ENCODE data around the gene IL11RA.

Gene IL11RA

GRCh38 chr9:34651876-34652601 lies at the start of gene IL11RA:
IL11RA (plus strand) TSS chr9:34652185; CDS start chr9:34655218, 3,033 bp downstream.
- peak; percentile 80 for DNase-seq

- DNase-seq: peak; percentile 87
Observed at GRCh38 chr9:34603610-34604231, 48.3 kb upstream of the IL11RA start.

GRCh38 chr9:34606190-34606589 lies 45.8 kb upstream of the IL11RA start:
- no peak for DNase-seq

- DNase-seq: no peak
Observed at GRCh38 chr9:34606905-34607304, 45.1 kb upstream of the IL11RA start.

GRCh38 chr9:34607331-34607730 lies 44.7 kb upstream of the IL11RA start:
- no peak for DNase-seq

- DNase-seq: no peak
Observed at GRCh38 chr9:34610434-34611206, 41.4 kb upstream of the IL11RA start.

- DNase-seq: no peak
Observed at GRCh38 chr9:34611251-34611810, 40.7 kb upstream of the IL11RA start.

- peak; percentile 88 for DNase-seq
Observed at GRCh38 chr9:34611811-34612787, 39.9 kb upstream of the IL11RA start, which contains the start of gene RPP25L. RPP25L (minus strand) TSS chr9:34612097; CDS start chr9:34611296, 801 bp downstream.

- peak; percentile 80 for DNase-seq
Observed at GRCh38 chr9:34612788-34613390, 39.1 kb upstream of the IL11RA start.

- DNase-seq: no peak
Observed at GRCh38 chr9:34615132-34615531, 36.9 kb upstream of the IL11RA start.

GRCh38 chr9:34620061-34620994 lies 31.7 kb upstream of the IL11RA start, which contains the start of gene DCTN3:
DCTN3 (minus strand) TSS chr9:34620495; CDS start chr9:34620464, 31 bp downstream.
- DNase-seq: peak; percentile 93

- no peak for DNase-seq
Observed at GRCh38 chr9:34623374-34624235, 28.4 kb upstream of the IL11RA start.

- no peak for DNase-seq
Observed at GRCh38 chr9:34624475-34625185, 27.4 kb upstream of the IL11RA start.

GRCh38 chr9:34625186-34625486 lies 26.8 kb upstream of the IL11RA start:
- no peak for DNase-seq

- no peak for DNase-seq
Observed at GRCh38 chr9:34627716-34628655, 24.0 kb upstream of the IL11RA start.

- peak; percentile 49 for DNase-seq
Observed at GRCh38 chr9:34628656-34629490, 23.1 kb upstream of the IL11RA start, which contains the start of gene ARID3C. ARID3C (minus strand) TSS chr9:34629066; CDS start chr9:34628014, 1,052 bp downstream.

- no peak for DNase-seq
Observed at GRCh38 chr9:34629491-34629808, 22.5 kb upstream of the IL11RA start.
